Cardiac septum (tissue), 1 donor: ENCODE results near the gene THRSP. TPM values are rescaled to one million over a fixed set of nuclear protein-coding genes. Genes with fewer than 3 reads are reported as not detected.
"Not testable (repeated sequence)": the region's sequence is repeated elsewhere in the genome, so short reads cannot be mapped to it uniquely, and the experiment has no call there.

ENCODE experiments used
- DNase-seq: peaks from one replicate; pipeline ENCODE4 v3.0.0-alpha.2; 2020; ENCODE audit warnings: low spot score
- intact Hi-C: fragments of 100-400 bp; cut with DNase I; formaldehyde crosslinking; loops from one replicate; pipeline ENCODE4 v1.14.0; 2022
- total RNA-seq: library from RNA; stranded (reverse); fragmentation: NEBNext Ultra II Directional; extraction: Animal tissue kit (Norgen Biotek cat#: 25700); gene quantifications from one replicate; pipeline ENCODE4 v1.2.1, GENCODE V29; 2021
- donor health status: DM: no; HTN: no; CAD: no.

Gene THRSP
- total RNA-seq, 1 donor from 2014 or later = 2.0 TPM

DNA sequence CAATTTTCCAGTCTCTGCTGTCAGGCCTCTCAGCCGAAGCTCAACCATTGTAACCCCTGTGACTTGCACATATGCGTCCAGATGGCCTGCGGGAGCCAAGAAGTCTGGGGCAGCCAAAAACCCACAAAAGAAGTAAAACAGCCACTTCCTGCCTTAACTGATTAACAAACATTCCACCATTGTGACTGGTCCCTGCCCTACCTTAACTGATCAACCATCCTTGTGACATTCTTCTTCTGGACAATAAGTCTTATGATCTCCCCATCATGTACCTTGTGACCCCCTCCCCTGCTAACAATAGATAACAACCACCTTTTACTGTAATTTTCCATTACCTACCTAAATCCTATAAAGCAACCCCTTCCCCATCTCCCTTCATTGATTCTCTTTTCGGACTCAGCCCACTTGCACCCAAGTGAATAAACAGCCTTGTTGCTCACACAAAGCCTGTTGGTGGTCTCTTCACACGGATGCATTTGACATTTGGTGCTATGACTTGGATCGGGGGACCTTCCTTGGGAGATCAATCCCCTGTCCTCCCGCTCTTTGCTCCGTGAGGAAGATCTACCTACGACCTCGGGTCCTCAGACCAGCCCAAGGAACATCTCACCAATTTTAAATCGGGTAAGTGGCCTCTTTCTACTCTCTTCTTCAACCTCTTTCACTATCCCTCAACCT lies 17.3 kb downstream of the THRSP start:
- intact Hi-C loops = loop anchor here (5.0 kb wide), 1 partner anchor 56 kb away; the partner anchor contains the start of gene ALG8

GRCh38 chr11:78081583-78081982 lies 17.9 kb downstream of the THRSP start:
- intact Hi-C loops = loop anchor here (5.0 kb wide), 1 partner anchor 56 kb away; the partner anchor contains the start of gene ALG8
- DNase-seq = no peak

More for the DNA sequence above, 17.3 kb downstream of the THRSP start:
- DNase-seq = no peak

- no peak for DNase-seq
- intact Hi-C loops = loop anchor here (5.0 kb wide), 1 partner anchor 55 kb away; the partner anchor contains the start of gene ALG8
These were observed 18.5 kb downstream of the THRSP start for GRCh38 chr11:78082146-78082545.

DNA sequence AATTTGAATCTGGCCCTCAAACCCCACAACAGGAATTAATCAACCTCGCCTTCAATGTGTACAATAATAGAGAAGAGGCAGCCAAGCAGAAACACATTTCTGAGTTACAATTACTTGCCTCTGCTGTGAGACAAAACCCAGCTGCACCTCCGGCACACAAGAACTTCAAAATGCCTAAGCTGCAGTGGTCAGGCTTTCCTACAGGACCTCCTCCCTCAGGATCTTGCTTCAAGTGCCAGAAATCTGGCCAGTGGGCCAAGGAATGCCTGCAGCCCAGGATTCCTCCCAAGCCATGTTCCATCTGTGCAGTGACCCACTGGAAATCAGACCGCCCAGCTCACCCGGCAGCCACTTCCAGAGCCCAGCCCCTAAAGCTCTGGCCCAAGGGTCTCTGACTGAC lies 19.4 kb downstream of the THRSP start:
- DNase-seq = no peak
- intact Hi-C loops = loop anchor here (5.0 kb wide), 1 partner anchor 54 kb away; the partner anchor contains the start of gene ALG8

DNA sequence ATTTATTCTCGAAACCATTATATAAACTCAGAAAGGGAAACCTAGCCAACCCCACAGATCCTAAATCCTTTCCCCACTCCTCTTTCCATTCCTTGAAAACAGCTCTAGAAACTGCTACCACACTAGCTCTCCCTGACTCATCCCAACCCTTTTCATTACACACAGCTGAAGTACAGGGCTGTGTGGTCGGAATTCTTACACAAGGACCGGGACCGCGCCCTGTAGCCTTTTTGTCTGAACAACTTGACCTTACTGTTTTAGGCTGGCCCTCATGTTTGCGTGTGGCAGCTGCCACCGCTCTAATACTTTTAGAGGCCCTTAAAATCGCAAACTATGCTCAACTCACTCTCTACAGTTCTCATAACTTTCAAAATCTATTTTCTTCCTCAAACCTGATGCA lies 20.8 kb downstream of the THRSP start:
- intact Hi-C loops = loop anchor here (5.0 kb wide), 1 partner anchor 53 kb away; the partner anchor contains the start of gene ALG8
- not testable (repeated sequence) for DNase-seq

GRCh38 chr11:78085972-78086371 lies 22.3 kb downstream of the THRSP start:
- no peak for DNase-seq
- intact Hi-C loops = no loop called here

- intact Hi-C loops, DNase-seq: not testable (repeated sequence)
These were observed 22.9 kb downstream of the THRSP start for GRCh38 chr11:78086521-78087074.

- no peak for DNase-seq
- intact Hi-C loops = no loop called here
These were observed 30.6 kb downstream of the THRSP start for GRCh38 chr11:78094250-78094649.

- DNase-seq = no peak
- intact Hi-C loops = no loop called here
These were observed 34.2 kb downstream of the THRSP start for GRCh38 chr11:78097666-78098385.

- intact Hi-C loops = no loop called here
- DNase-seq = no peak
These were observed 36.0 kb downstream of the THRSP start for GRCh38 chr11:78099666-78100065.

DNA sequence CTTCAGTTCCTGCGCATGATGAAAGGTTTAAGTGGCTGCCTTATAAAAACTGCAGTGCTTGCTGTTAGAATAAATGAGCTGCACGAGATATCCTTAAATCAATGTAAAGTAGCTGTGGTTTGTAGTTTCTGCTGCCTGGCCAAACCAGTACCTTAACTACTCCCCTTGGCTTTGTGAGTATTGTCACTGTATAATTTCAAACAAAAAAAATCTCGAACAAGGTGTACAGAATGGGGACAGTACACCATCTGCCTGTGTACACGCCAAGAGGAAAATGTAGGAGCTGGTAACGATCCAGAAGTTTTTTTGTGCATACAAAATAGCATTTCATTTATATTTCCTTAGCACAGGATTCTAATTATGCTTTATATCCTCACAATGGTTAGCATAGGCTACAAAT lies 36.6 kb downstream of the THRSP start:
- no peak for DNase-seq
- intact Hi-C loops = no loop called here

GRCh38 chr11:78100676-78101472 lies 37.2 kb downstream of the THRSP start:
- no peak for DNase-seq
- intact Hi-C loops = no loop called here

- DNase-seq = no peak
- intact Hi-C loops = no loop called here
These were observed 45.7 kb downstream of the THRSP start for GRCh38 chr11:78109081-78110015.

DNA sequence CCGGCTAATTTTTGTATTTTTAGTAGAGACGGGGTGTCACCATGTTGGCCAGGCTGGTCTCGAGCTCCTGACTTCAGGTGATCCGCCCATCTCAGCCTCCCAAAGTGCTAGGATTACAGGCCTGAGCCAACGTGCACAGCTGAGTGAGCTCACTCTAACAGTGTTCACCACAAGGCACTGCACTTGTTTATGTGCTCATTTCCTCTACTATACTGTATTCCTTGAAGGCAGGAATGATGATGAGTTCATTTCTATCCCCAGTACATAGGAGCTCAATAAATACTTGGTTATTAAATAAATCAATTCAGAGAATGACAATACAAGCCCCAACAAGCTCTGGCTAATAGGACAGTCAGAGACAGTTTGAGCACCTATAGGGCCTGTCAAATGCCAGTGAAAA lies 46.7 kb downstream of the THRSP start:
- intact Hi-C loops = no loop called here
- DNase-seq = no peak

GRCh38 chr11:78110830-78111229 lies 47.2 kb downstream of the THRSP start:
- no peak for DNase-seq
- intact Hi-C loops = no loop called here

DNA sequence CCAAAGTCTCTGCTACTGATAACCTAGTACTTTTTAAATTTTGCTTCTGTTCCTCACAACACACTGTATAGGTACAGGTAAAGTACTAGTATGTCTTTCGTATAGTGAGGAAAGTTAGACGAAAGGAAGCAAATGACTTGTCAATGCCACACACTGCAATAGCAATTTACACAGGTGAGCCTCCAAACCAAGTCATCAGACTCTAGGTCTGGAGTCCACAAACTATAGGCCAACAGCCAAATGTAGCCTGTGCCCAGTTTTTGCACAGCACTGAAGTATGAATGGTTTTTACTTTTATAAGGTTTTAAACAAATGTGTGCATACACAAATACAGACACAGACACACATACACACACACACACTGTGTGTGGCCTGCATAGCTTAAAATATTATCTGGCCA lies 47.6 kb downstream of the THRSP start:
- no peak for DNase-seq
- intact Hi-C loops = no loop called here

GRCh38 chr11:78112582-78113275 lies 49.1 kb downstream of the THRSP start:
- intact Hi-C loops = no loop called here
- DNase-seq = no peak
